ENCODE measurements around the gene ATP7A.

DNA sequence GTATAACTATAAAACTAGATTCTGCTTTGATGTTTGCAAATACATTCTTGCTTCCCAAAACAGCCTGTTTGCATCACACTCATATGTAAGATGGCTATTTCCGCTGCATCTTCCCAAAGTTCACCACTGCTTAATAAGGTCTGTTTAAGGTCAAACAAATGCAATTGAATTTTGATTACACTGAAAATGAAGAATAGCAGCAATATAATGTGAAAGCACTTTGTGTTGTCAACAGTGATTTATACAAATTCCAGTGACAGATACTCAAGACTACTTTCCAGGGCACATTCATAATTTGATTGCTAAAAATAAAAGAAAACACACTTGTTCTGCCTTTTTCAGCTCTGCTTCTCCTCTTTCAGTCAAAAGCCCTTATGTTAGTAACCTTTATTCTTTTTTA is 67.0 kb downstream of the ATP7A start:
- TF ChIP-seq, protein P1, sequence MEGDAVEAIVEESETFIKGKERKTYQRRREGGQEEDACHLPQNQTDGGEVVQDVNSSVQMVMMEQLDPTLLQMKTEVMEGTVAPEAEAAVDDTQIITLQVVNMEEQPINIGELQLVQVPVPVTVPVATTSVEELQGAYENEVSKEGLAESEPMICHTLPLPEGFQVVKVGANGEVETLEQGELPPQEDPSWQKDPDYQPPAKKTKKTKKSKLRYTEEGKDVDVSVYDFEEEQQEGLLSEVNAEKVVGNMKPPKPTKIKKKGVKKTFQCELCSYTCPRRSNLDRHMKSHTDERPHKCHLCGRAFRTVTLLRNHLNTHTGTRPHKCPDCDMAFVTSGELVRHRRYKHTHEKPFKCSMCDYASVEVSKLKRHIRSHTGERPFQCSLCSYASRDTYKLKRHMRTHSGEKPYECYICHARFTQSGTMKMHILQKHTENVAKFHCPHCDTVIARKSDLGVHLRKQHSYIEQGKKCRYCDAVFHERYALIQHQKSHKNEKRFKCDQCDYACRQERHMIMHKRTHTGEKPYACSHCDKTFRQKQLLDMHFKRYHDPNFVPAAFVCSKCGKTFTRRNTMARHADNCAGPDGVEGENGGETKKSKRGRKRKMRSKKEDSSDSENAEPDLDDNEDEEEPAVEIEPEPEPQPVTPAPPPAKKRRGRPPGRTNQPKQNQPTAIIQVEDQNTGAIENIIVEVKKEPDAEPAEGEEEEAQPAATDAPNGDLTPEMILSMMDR (IDR thresholded peaks at IDR 0.05; ENCODE audit: insufficient read depth, low read depth, low read length) = no peak
- no peak for TF ChIP-seq EZH2 (IDR thresholded peaks at IDR 0.05; ENCODE audit: insufficient read depth, low read length)

All from astrocyte (in vitro differentiated cells and primary cell).